H9 (cell line): ENCODE measurements around the gene SLX4IP. TPM values are rescaled to one million over a fixed set of nuclear protein-coding genes. Genes with fewer than 3 reads are reported as not detected.
A peak's percentile ranks its signal among the peaks of the same experiment; 100 is the strongest.

Source experiments
- DNase-seq: peaks from one replicate; pipeline ENCODE4 v3.0.0-alpha.2; 2017
- H2AFZ ChIP-seq: one replicate; pipeline ENCODE4 v1.6.1; 2013; ENCODE audit warnings: mild to moderate bottlenecking, low read length, control low read depth, moderate library complexity
- H2AK5ac ChIP-seq: 2 replicates; pipeline ENCODE4 v1.6.1; 2013; ENCODE audit warnings: low read length, control low read depth, mixed read lengths; ENCODE audit not compliant: insufficient read length
- H2BK120ac ChIP-seq: one replicate; pipeline ENCODE4 v1.6.1; 2013; ENCODE audit warnings: low read depth, mild to moderate bottlenecking, low read length, control low read depth, inconsistent platforms; ENCODE audit not compliant: poor library complexity, severe bottlenecking
- H2BK12ac ChIP-seq: 2 replicates; pipeline ENCODE4 v1.6.1; 2013; ENCODE audit warnings: low read length, control low read depth, mixed read lengths, low read depth; ENCODE audit not compliant: insufficient read length
- H2BK15ac ChIP-seq: 2 replicates; pipeline ENCODE4 v1.6.1; 2013; ENCODE audit warnings: low read depth, low read length, control low read depth
- H2BK20ac ChIP-seq: one replicate; pipeline ENCODE4 v1.6.1; 2013; ENCODE audit warnings: low read depth, mild to moderate bottlenecking, low read length, control low read depth, inconsistent platforms; ENCODE audit not compliant: poor library complexity, severe bottlenecking
- H2BK5ac ChIP-seq: 2 replicates; pipeline ENCODE4 v1.6.1; 2013; ENCODE audit warnings: low read length, control low read depth, mixed read lengths; ENCODE audit not compliant: insufficient read length
- H3K14ac ChIP-seq: 2 replicates; pipeline ENCODE4 v1.6.1; 2013; ENCODE audit warnings: low read length, control low read depth; ENCODE audit not compliant: insufficient read depth
- H3K18ac ChIP-seq: 2 replicates; pipeline ENCODE4 v1.6.1; 2013; ENCODE audit warnings: low read depth, mild to moderate bottlenecking, mixed read lengths, low read length, control low read depth; ENCODE audit not compliant: insufficient read length
- H3K23ac ChIP-seq: 2 replicates; pipeline ENCODE4 v1.6.1; 2013; ENCODE audit warnings: low read length, control low read depth, mixed read lengths, low read depth; ENCODE audit not compliant: insufficient read length
- H3K23me2 ChIP-seq: 2 replicates; pipeline ENCODE4 v1.6.1; 2013; ENCODE audit warnings: low read depth, mild to moderate bottlenecking, mixed read lengths, low read length, control low read depth; ENCODE audit not compliant: insufficient read length, poor library complexity, severe bottlenecking
- H3K27ac ChIP-seq: 2 replicates; pipeline ENCODE4 v1.5.1; 2013; ENCODE audit warnings: low read length, control low read depth, mixed read lengths, low read depth; ENCODE audit not compliant: insufficient read length
- H3K27me3 ChIP-seq: 2 replicates; pipeline ENCODE4 v1.6.1; 2013; ENCODE audit warnings: low read length, control low read depth, inconsistent platforms; ENCODE audit not compliant: insufficient read depth
- H3K4ac ChIP-seq: 2 replicates; pipeline ENCODE4 v1.6.1; 2013; ENCODE audit warnings: low read depth, mild to moderate bottlenecking, control low read depth, inconsistent platforms, low read length, moderate library complexity
- H3K4me1 ChIP-seq: 2 replicates; pipeline ENCODE4 v1.6.1; 2013; ENCODE audit warnings: low read length, control low read depth, inconsistent platforms; ENCODE audit not compliant: insufficient read depth
- H3K4me2 ChIP-seq: 2 replicates; pipeline ENCODE4 v1.6.1; 2013; ENCODE audit warnings: low read length, control low read depth, mixed read lengths; ENCODE audit not compliant: insufficient read length, insufficient read depth
- H3K56ac ChIP-seq: 2 replicates; pipeline ENCODE4 v1.6.1; 2013; ENCODE audit warnings: low read depth, mild to moderate bottlenecking, mixed read lengths, low read length, control low read depth; ENCODE audit not compliant: insufficient read length
- H3K79me1 ChIP-seq: 2 replicates; pipeline ENCODE4 v1.6.1; 2013; ENCODE audit warnings: low read depth, mild to moderate bottlenecking, moderate library complexity, low read length, control low read depth, inconsistent platforms; ENCODE audit not compliant: insufficient read depth, poor library complexity, severe bottlenecking
- H3K79me2 ChIP-seq: 2 replicates; pipeline ENCODE4 v1.6.1; 2013; ENCODE audit warnings: low read length, control low read depth, inconsistent platforms; ENCODE audit not compliant: insufficient read depth
- H3K9ac ChIP-seq: 2 replicates; pipeline ENCODE4 v1.6.1; 2013; ENCODE audit warnings: low read length, control low read depth, mixed read lengths; ENCODE audit not compliant: insufficient read length; ENCODE audit errors: extremely low read depth
- H3K9me3 ChIP-seq: one replicate; pipeline ENCODE4 v1.6.1; 2013; ENCODE audit warnings: low read depth, low read length, inconsistent platforms; ENCODE audit not compliant: control insufficient read depth
- H3T11ph ChIP-seq: one replicate; pipeline ENCODE4 v1.6.1; 2013; ENCODE audit warnings: mild to moderate bottlenecking, low read length, control low read depth, inconsistent platforms
- H4K20me1 ChIP-seq: one replicate; pipeline ENCODE4 v1.6.1; 2013; ENCODE audit not compliant: control insufficient read depth, insufficient read length, insufficient read depth
- H4K5ac ChIP-seq: 2 replicates; pipeline ENCODE4 v1.6.1; 2013; ENCODE audit warnings: low read depth, mild to moderate bottlenecking, mixed read lengths, low read length, control low read depth; ENCODE audit not compliant: insufficient read length
- H4K8ac ChIP-seq: replicated peaks from 2 replicates; pipeline ENCODE4 v1.6.1; 2013; ENCODE audit warnings: low read length, control low read depth, mixed read lengths, low read depth; ENCODE audit not compliant: insufficient read length
- H4K91ac ChIP-seq: 2 replicates; pipeline ENCODE4 v1.6.1; 2013; ENCODE audit warnings: low read depth, mild to moderate bottlenecking, moderate library complexity, mixed read lengths, low read length, control low read depth; ENCODE audit not compliant: insufficient read length
- H3K27ac Mint-ChIP-seq, 3 experiments: 2 replicates in 2 of 3; 3 replicates in 1 of 3; pipeline ENCODE4 v1.8.0; 2020 to 2021; ENCODE audit warnings: mixed read lengths in 3 of 3, mild to moderate bottlenecking in 1 of 3, moderate library complexity in 1 of 3
- H3K27me3 Mint-ChIP-seq: 2 replicates; pipeline ENCODE4 v1.8.0; 2021; ENCODE audit warnings: low read depth, mild to moderate bottlenecking, moderate library complexity, mixed read lengths
- H3K36me3 Mint-ChIP-seq, 3 experiments: 2 replicates in 2 of 3; 3 replicates in 1 of 3; pipeline ENCODE4 v1.8.0; 2020 to 2021; ENCODE audit warnings: low read depth in 3 of 3, mixed read lengths in 3 of 3; ENCODE audit not compliant: insufficient read depth in 1 of 3
- H3K4me1 Mint-ChIP-seq, 2 experiments: 2 replicates each; pipeline ENCODE4 v1.8.0; 2020; ENCODE audit warnings: mixed read lengths in 2 of 2
- H3K4me3 Mint-ChIP-seq, 2 experiments: 2 replicates in 1 of 2; 3 replicates in 1 of 2; pipeline ENCODE4 v1.8.0; 2020 to 2021; ENCODE audit warnings: mild to moderate bottlenecking in 2 of 2, mixed read lengths in 2 of 2, moderate library complexity in 1 of 2
- H3K9me3 Mint-ChIP-seq, 2 experiments: 2 replicates in 1 of 2; 3 replicates in 1 of 2; pipeline ENCODE4 v1.8.0; 2020; ENCODE audit warnings: mild to moderate bottlenecking in 2 of 2, mixed read lengths in 2 of 2, moderate library complexity in 1 of 2
- CTCF ChIP-seq: fragments of 200-600 bp; sonication (generic); conservative IDR thresholded peaks from 3 replicates; pipeline ENCODE4 v1.8.0; 2021; ENCODE audit warnings: antibody characterized with exemption, mild to moderate bottlenecking
- WGBS: extraction: QIAGEN DNeasy Blood & Tissue Kit; methylation state at CpG from one replicate; pipeline ENCODE4 v1.1.7; 2013; ENCODE audit warnings: missing lambda C conversion rate, low lambda C conversion rate, mixed read lengths; ENCODE audit not compliant: insufficient read length; ENCODE audit errors: extremely low coverage; 5-methylcytosine and 5-hydroxymethylcytosine counted together
- total RNA-seq: library from RNA; stranded (reverse); gene quantifications from 2 replicates; pipeline ENCODE4 v1.2.1, GENCODE V29; 2021

Gene SLX4IP
- total RNA-seq, 1 experiment from 2014 or later = 7.9 TPM

- Histone ChIP-seq H2AK5ac (no peak overlapping the region), H3K9me3 (no peaks in the 10 kb centered on the region), H3T11ph (no peak overlapping the region), H2AFZ (no peak overlapping the region), H4K91ac (no peak overlapping the region), H3K14ac (no peak overlapping the region), H3K79me1 (no peaks in the 10 kb centered on the region), H4K8ac (no peak overlapping the region), H2BK15ac (no peak overlapping the region), H2BK5ac (no peak overlapping the region), H3K23me2 (no peaks in the 10 kb centered on the region), H3K27me3 (no peaks in the 10 kb centered on the region), H3K23ac (no peak overlapping the region), H3K79me2 (no peaks in the 10 kb centered on the region), H4K5ac (no peak overlapping the region), H2BK20ac (no peak overlapping the region), H3K27ac (no peak overlapping the region), H4K20me1 (no peaks in the 10 kb centered on the region), H3K9ac (no peak overlapping the region), H3K4me1 (peaks cover 9% of the 10 kb centered on the region), H3K56ac (no peak overlapping the region), H3K4ac (no peak overlapping the region), H3K18ac (no peak overlapping the region), H2BK120ac (no peak overlapping the region), H3K4me2 (no peak overlapping the region), H2BK12ac (no peak overlapping the region)
- Mint-ChIP-seq H3K36me3 (peaks cover 0 to 4% (median 2%) of the 10 kb centered on the region in 3 experiments; a peak in 2 of 7 replicates), H3K27ac (peak overlapping the region in 2 of 3 experiments; percentile 93 to 96; a peak in 4 of 7 replicates), H3K27me3 (no peaks in the 10 kb centered on the region), H3K4me3 (peak overlapping the region in 1 of 2 experiments; percentile 39; a peak in 1 of 5 replicates), H3K9me3 (no peaks in the 10 kb centered on the region), H3K4me1 (peaks cover 19 to 36% of the 10 kb centered on the region in 2 experiments)
- no CpG with 5 or more reads among the region's 5 CpGs for WGBS
- no peak for TF ChIP-seq CTCF
- DNase-seq = peak; percentile 81
Observed at GRCh38 chr20:10511509-10512251, 76.6 kb downstream of the SLX4IP start.
